Measurements from ENCODE around the gene SLC9C2.
"Not testable (repeated sequence)": the region's sequence is repeated elsewhere in the genome, so short reads cannot be mapped to it uniquely, and the experiment has no call there.

SLC9C2 gene

GRCh38 chr1:173603056-173603591 lies at the start of gene SLC9C2:
Gene SLC9C2 (minus strand): TSS chr1:173603072. CDS start chr1:173601776, 1,296 bp downstream.
- TF ChIP-seq CTCF (IDR thresholded peaks at IDR 0.05; ENCODE audit: low read depth, low read length), result no peak
- DNase-seq (ENCODE audit: low read depth in 2 of 2), result peak; percentile 82 to 91
- peak within 1 kb of the TSS; percentile 21 to 44 for H3K4me3 ChIP-seq (replicated peaks in 1 of 2; ENCODE audit: low read depth in 2 of 2, low read length in 2 of 2)

- TF ChIP-seq CTCF (IDR thresholded peaks at IDR 0.05; ENCODE audit: low read depth, low read length), result no peak
These were observed 46.2 kb upstream of the SLC9C2 start for GRCh38 chr1:173648880-173649605.

GRCh38 chr1:173646656-173647055 lies 43.8 kb upstream of the SLC9C2 start:
- TF ChIP-seq CTCF (IDR thresholded peaks at IDR 0.05; ENCODE audit: low read depth, low read length), result no peak
- DNase-seq (ENCODE audit: low read depth in 2 of 2), result no peak
- H3K4me3 ChIP-seq (replicated peaks in 1 of 2; ENCODE audit: low read depth in 2 of 2, low read length in 2 of 2), result no peak overlapping the region

More at GRCh38 chr1:173648880-173649605, 46.2 kb upstream of the SLC9C2 start:
- no peak overlapping the region for H3K4me3 ChIP-seq (replicated peaks in 1 of 2; ENCODE audit: low read depth in 2 of 2, low read length in 2 of 2)
- no peak for DNase-seq (ENCODE audit: low read depth in 2 of 2)

GRCh38 chr1:173642450-173643139 lies 39.7 kb upstream of the SLC9C2 start:
- peak in 1 of 2 donors; percentile 24 for DNase-seq (ENCODE audit: low read depth in 2 of 2)
- H3K4me3 ChIP-seq (replicated peaks in 1 of 2; ENCODE audit: low read depth in 2 of 2, low read length in 2 of 2), result not testable (repeated sequence)

- H3K4me3 ChIP-seq (replicated peaks in 1 of 2; ENCODE audit: low read depth in 2 of 2, low read length in 2 of 2), result no peak overlapping the region
- no peak for DNase-seq (ENCODE audit: low read depth in 2 of 2)
- TF ChIP-seq CTCF (IDR thresholded peaks at IDR 0.05; ENCODE audit: low read depth, low read length), result no peak
These were observed 36.2 kb upstream of the SLC9C2 start for GRCh38 chr1:173639102-173639501.

- no peak for DNase-seq (ENCODE audit: low read depth in 2 of 2)
These were observed 35.5 kb upstream of the SLC9C2 start for GRCh38 chr1:173638043-173639021.

GRCh38 chr1:173637236-173638042 lies 34.6 kb upstream of the SLC9C2 start:
- not testable (repeated sequence) for H3K4me3 ChIP-seq (replicated peaks in 1 of 2; ENCODE audit: low read depth in 2 of 2, low read length in 2 of 2); DNase-seq (ENCODE audit: low read depth in 2 of 2)

More at GRCh38 chr1:173638043-173639021, 35.5 kb upstream of the SLC9C2 start:
- no peak overlapping the region for H3K4me3 ChIP-seq (replicated peaks in 1 of 2; ENCODE audit: low read depth in 2 of 2, low read length in 2 of 2)
- TF ChIP-seq CTCF (IDR thresholded peaks at IDR 0.05; ENCODE audit: low read depth, low read length), result no peak

Data from cardiac fibroblast (primary cell).